COLO668 (cell line): ENCODE data around the gene PLB1.
A peak's percentile ranks its signal among the peaks of the same experiment; 100 is the strongest.

Experiments used
- DNase-seq: peaks from one replicate; lab custom pipeline; 2025; ENCODE audit not compliant: unreplicated experiment; lab: John Stamatoyannopoulos, UW

The PLB1 gene

GRCh38 chr2:28623582-28624405 lies 127.9 kb downstream of the PLB1 start:
- no peak for DNase-seq

- DNase-seq = no peak
Measured at GRCh38 chr2:28624436-28624792, 128.6 kb downstream of the PLB1 start.

GRCh38 chr2:28624793-28625701 lies 129.2 kb downstream of the PLB1 start:
- DNase-seq = no peak

GRCh38 chr2:28626376-28626775 lies 130.5 kb downstream of the PLB1 start:
- no peak for DNase-seq

DNA sequence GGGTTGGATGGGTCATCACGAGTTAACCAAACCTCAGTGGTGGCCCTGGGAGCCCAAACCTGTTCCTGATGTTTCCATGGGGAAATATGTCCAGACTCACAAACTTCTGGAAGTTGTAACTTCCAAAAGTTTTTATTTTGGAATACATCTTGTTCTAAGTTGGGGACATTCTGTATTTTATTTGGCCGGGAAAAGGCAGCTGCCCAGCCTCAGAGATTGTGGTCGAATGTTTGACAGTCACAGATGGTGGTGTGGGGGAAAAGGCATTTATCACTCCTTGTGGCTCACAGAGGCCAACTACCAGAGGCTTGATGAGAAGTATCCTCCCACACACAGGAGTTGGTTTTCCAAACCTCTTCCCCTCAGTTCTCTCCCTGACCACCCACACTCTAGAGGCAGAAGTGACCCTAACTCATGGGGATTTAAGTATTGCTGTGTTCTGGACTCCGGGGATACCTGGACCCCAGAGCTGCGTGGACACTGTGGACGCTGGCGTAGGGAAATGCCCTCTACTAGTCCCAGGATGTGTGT lies 131.1 kb downstream of the PLB1 start:
- no peak for DNase-seq

- no peak for DNase-seq
Measured at GRCh38 chr2:28627722-28628480, 132.0 kb downstream of the PLB1 start.

DNA sequence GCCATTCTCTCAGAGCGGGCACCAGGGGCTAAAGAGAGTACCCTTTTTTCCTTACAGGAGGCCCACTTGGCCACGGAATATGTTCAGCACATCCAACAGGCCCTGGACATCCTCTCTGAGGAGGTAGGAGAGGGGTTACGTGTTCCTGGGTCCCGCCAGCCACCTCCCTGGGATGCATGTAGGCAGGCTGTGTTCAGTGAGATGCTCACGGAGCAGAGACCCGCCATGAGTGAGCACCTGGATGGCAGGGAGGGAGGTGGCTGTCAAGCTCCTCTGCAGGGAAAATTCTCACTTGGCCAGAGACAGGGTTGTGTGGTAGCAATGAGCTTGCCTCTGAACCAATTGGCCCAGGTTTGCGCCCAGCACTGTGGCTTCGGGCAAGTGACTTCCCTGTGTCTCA lies 132.6 kb downstream of the PLB1 start:
- DNase-seq = no peak

DNA sequence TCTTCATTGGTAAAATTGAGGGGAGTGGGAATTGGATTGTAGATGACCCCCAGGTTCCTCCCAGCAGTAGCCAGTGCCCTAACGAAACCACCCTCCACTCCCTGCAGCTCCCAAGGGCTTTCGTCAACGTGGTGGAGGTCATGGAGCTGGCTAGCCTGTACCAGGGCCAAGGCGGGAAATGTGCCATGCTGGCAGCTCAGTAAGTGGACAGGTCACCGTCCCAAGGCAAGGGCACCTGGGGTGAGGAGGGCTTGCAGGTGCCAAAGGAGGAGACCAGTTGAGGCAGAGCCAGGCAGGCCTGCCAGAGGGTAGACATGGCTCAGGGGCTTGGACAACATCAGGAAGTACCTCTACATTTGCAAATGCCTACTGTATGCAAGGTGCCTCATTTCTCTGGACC lies 133.1 kb downstream of the PLB1 start:
- no peak for DNase-seq

GRCh38 chr2:28629910-28630309 lies 134.1 kb downstream of the PLB1 start:
- DNase-seq = no peak

DNA sequence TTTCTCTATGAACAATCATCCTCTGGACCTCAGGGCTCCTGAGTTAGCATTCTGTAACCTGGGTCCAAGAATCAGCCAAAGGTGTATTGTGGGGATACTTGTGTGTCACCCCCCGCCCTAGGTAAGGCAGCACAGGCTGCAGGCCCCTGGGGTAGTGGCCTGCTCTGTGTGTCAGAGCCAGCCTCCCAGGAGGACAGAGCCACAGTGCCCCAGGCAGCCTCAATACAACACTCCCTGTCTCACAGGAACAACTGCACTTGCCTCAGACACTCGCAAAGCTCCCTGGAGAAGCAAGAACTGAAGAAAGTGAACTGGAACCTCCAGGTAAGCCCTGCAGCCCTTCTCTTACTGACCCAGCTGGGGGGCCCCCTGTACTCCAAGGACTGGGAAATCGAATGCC lies 134.5 kb downstream of the PLB1 start:
- DNase-seq = no peak

DNA sequence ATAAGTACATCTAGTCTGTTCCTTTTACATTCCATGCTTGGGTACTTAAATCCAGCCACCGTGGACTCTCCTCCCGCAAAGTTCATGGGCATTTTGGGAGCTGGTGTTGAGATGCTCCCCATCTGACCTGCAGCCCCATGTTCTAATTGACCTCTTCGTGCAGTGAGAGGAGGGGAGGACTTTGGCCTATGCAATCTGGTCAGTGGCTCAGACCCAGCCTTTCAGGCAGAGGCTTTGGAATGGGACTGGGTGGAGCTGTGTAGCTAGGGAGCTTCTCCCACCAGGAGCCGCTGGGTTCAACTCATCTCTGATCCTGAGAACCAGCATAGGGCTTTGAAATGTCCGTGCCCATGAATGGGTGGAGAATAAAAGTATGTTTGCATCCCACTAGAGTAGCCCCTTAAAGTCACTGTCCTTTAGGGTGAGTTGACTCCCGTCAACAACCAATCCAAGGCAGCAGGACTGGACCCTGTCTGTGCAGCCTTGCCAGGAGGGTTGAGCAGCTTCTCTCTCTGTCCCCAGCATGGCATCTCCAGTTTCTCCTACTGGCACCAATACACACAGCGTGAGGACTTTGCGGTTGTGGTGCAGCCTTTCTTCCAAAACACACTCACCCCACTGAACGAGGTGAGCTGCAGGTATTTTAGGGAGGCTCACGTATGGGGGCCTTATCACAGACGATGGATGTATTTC lies 135.8 kb downstream of the PLB1 start:
- no peak for DNase-seq

GRCh38 chr2:28632791-28633190 lies 136.9 kb downstream of the PLB1 start:
- no peak for DNase-seq

- DNase-seq = peak; percentile 49
Measured at GRCh38 chr2:28633204-28633603, 137.3 kb downstream of the PLB1 start.

- DNase-seq = peak; percentile 59
Measured at GRCh38 chr2:28633746-28634145, 137.9 kb downstream of the PLB1 start.

DNA sequence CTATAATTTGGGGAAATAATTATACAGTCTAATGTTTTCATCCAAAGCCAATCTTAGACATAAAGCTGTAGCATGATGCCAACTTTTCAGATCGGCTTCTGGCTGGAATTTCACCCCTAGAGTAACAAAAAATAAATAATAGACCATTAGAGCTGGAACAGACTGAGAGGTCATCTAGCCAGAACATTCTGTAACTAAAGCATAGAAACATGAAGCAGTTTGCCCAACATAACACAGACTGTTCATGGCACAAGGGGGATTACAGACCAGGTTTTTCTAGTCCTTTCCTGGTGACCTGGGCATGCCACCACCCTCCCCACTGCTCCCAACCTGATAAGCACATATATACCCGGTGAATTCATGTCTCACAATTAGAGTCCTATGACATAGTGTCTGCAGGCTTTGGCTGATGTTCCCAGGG lies 139.3 kb downstream of the PLB1 start:
- no peak for DNase-seq

DNA sequence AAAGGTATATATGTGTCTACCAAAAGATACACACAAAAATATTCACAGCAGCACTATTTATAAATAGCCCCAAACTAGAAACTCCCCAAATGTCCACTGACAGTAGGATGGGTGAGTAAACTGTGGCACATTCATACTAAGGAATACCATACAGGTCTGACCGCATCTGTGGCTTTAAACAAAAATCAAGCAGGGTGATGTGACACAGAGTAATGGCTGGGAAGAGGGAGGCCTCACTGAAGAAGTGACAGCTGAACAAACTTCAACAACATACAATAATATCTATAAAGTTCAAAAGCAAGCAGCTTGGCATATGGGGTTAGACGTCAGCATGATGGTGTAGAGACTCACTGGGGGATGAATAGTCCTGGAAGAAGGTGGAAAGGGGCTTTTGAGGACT lies 140.6 kb downstream of the PLB1 start:
- no peak for DNase-seq

- DNase-seq = no peak
Measured at GRCh38 chr2:28637066-28638047, 141.5 kb downstream of the PLB1 start.

DNA sequence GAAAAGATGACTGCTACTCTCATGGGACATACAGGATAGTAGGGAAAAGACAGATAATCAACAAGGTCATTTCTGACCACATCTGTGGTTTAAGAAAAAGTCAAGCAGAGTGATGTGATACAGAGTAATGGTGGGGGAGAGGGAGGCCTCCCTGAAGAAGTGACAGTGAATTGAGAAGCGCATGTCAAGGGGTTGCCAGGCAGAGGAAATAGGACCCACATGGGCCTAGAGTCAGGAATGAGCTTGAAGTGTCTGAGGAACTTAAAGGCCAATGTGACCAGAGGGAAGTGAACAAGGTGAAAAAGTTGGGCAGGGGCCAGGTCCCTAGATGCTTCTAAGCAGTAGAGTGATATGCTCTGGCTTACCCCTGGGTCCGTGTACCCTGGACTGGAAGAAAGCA lies 142.2 kb downstream of the PLB1 start:
- no peak for DNase-seq

- no peak for DNase-seq
Measured at GRCh38 chr2:28639092-28639691, 143.3 kb downstream of the PLB1 start.
